ENCODE data around the gene ZNF23.

The ZNF23 gene

GRCh38 chr16:71467810-71468209 is 5.8 kb upstream of the ZNF23 start:
- DNase-seq (ENCODE audit: low read depth): no peak

GRCh38 chr16:71464231-71464630 is 2.2 kb upstream of the ZNF23 start:
- no peak for DNase-seq (ENCODE audit: low read depth)

GRCh38 chr16:71460941-71461340 is 1.1 kb downstream of the ZNF23 start:
- no peak for DNase-seq (ENCODE audit: low read depth)

- DNase-seq (ENCODE audit: low read depth): no peak
Observed at GRCh38 chr16:71460236-71460635, 1.8 kb downstream of the ZNF23 start.

GRCh38 chr16:71459510-71459909 is 2.5 kb downstream of the ZNF23 start:
- no peak for DNase-seq (ENCODE audit: low read depth)

- no peak for DNase-seq (ENCODE audit: low read depth)
Observed at GRCh38 chr16:71456801-71457200, 5.2 kb downstream of the ZNF23 start.

GRCh38 chr16:71453036-71453435 is 9.0 kb downstream of the ZNF23 start:
- no peak for DNase-seq (ENCODE audit: low read depth)

- no peak for DNase-seq (ENCODE audit: low read depth)
Observed at GRCh38 chr16:71449020-71449419, 13.0 kb downstream of the ZNF23 start.

GRCh38 chr16:71448274-71448866 is 13.7 kb downstream of the ZNF23 start:
- no peak for DNase-seq (ENCODE audit: low read depth)

GRCh38 chr16:71443714-71444113 is 18.3 kb downstream of the ZNF23 start:
- no peak for DNase-seq (ENCODE audit: low read depth)

- no peak for DNase-seq (ENCODE audit: low read depth)
Observed at GRCh38 chr16:71442051-71442440, 20.0 kb downstream of the ZNF23 start, which contains the start of gene TLE7. Gene TLE7, minus strand, starts transcription at chr16:71442054. Its CDS starts 8,730 bp downstream, at chr16:71433324.

- DNase-seq (ENCODE audit: low read depth): no peak
Observed at GRCh38 chr16:71441348-71442050, 20.5 kb downstream of the ZNF23 start.

- DNase-seq (ENCODE audit: low read depth): no peak
Observed at GRCh38 chr16:71440669-71441347, 21.2 kb downstream of the ZNF23 start.

GRCh38 chr16:71439523-71439922 is 22.5 kb downstream of the ZNF23 start:
- DNase-seq (ENCODE audit: low read depth): no peak

- no peak for DNase-seq (ENCODE audit: low read depth)
Observed at GRCh38 chr16:71436473-71436872, 25.6 kb downstream of the ZNF23 start.

GRCh38 chr16:71432906-71433305 is 29.1 kb downstream of the ZNF23 start:
- no peak for DNase-seq (ENCODE audit: low read depth)

- no peak for DNase-seq (ENCODE audit: low read depth)
Observed at GRCh38 chr16:71431991-71432390, 30.1 kb downstream of the ZNF23 start.

- no peak for DNase-seq (ENCODE audit: low read depth)
Observed at GRCh38 chr16:71431176-71431575, 30.9 kb downstream of the ZNF23 start.

GRCh38 chr16:71430744-71431143 is 31.3 kb downstream of the ZNF23 start:
- no peak for DNase-seq (ENCODE audit: low read depth)

GRCh38 chr16:71429581-71429980 is 32.5 kb downstream of the ZNF23 start:
- no peak for DNase-seq (ENCODE audit: low read depth)

GRCh38 chr16:71428883-71429282 is 33.2 kb downstream of the ZNF23 start:
- DNase-seq (ENCODE audit: low read depth): no peak

GRCh38 chr16:71428385-71428784 is 33.7 kb downstream of the ZNF23 start:
- no peak for DNase-seq (ENCODE audit: low read depth)

- DNase-seq (ENCODE audit: low read depth): no peak
Observed at GRCh38 chr16:71426880-71427615, 35.0 kb downstream of the ZNF23 start.
